Stimulated activated CD4-positive, alpha-beta T cell treated with anti-CD3 and anti-CD28 coated beads, Interleukin-2, amount 100 ng/mL, for 4 hours (primary cell): Measurements from ENCODE around the gene CSGALNACT2.
"Not testable (repeated sequence)": the region's sequence is repeated elsewhere in the genome, so short reads cannot be mapped to it uniquely, and the experiment has no call there.

ENCODE experiments used
- DNase-seq: peaks from one replicate; pipeline ENCODE4 v3.0.0-alpha.2; 2020; ENCODE audit warnings: low read depth

The CSGALNACT2 gene

GRCh38 chr10:43138021-43138756 is at the start of gene CSGALNACT2:
Gene CSGALNACT2 (plus strand): TSS chr10:43138445. CDS start chr10:43155150, 16,705 bp downstream.
- peak; percentile 79 for DNase-seq

GRCh38 chr10:43089519-43089918 is 48.7 kb upstream of the CSGALNACT2 start:
- no peak for DNase-seq

GRCh38 chr10:43090188-43090587 is 48.1 kb upstream of the CSGALNACT2 start:
- no peak for DNase-seq

GRCh38 chr10:43090664-43091063 is 47.6 kb upstream of the CSGALNACT2 start:
- DNase-seq = no peak

GRCh38 chr10:43091846-43092245 is 46.4 kb upstream of the CSGALNACT2 start:
- no peak for DNase-seq

- no peak for DNase-seq
These were observed 44.7 kb upstream of the CSGALNACT2 start for GRCh38 chr10:43093423-43094076.

- DNase-seq = no peak
These were observed 44.2 kb upstream of the CSGALNACT2 start for GRCh38 chr10:43094085-43094484.

- DNase-seq = not testable (repeated sequence)
These were observed 38.9 kb upstream of the CSGALNACT2 start for GRCh38 chr10:43099339-43099738.

- no peak for DNase-seq
These were observed 38.3 kb upstream of the CSGALNACT2 start for GRCh38 chr10:43099928-43100327.

- DNase-seq = no peak
These were observed 37.9 kb upstream of the CSGALNACT2 start for GRCh38 chr10:43100366-43100765.

- no peak for DNase-seq
These were observed 36.0 kb upstream of the CSGALNACT2 start for GRCh38 chr10:43102063-43102828.

- DNase-seq = peak; percentile 65
These were observed 32.9 kb upstream of the CSGALNACT2 start for GRCh38 chr10:43105102-43105955.

GRCh38 chr10:43105956-43106229 is 32.4 kb upstream of the CSGALNACT2 start:
- no peak for DNase-seq

GRCh38 chr10:43106256-43107091 is 31.8 kb upstream of the CSGALNACT2 start:
- no peak for DNase-seq

- DNase-seq = no peak
These were observed 29.3 kb upstream of the CSGALNACT2 start for GRCh38 chr10:43108951-43109350.

GRCh38 chr10:43109671-43110249 is 28.5 kb upstream of the CSGALNACT2 start:
- DNase-seq = no peak

- no peak for DNase-seq
These were observed 27.7 kb upstream of the CSGALNACT2 start for GRCh38 chr10:43110338-43111071.

GRCh38 chr10:43111101-43111500 is 27.1 kb upstream of the CSGALNACT2 start:
- no peak for DNase-seq

- DNase-seq = no peak
These were observed 26.2 kb upstream of the CSGALNACT2 start for GRCh38 chr10:43111921-43112607.

- no peak for DNase-seq
These were observed 25.7 kb upstream of the CSGALNACT2 start for GRCh38 chr10:43112608-43112961.
